HepG2 (cell line): ENCODE results near the gene VAMP2. TPM values are rescaled to one million over a fixed set of nuclear protein-coding genes. Genes with fewer than 3 reads are reported as not detected.
A peak's percentile ranks its signal among the peaks of the same experiment; 100 is the strongest.

Source experiments
- E2F1 ChIP-seq: sonication (generic); formaldehyde crosslinking; IDR thresholded peaks from 2 replicates; pipeline ENCODE4 v1.5.0; 2020; ENCODE audit warnings: missing genetic modification reagents
- FOXA3 ChIP-seq: IDR thresholded peaks from 2 replicates; pipeline ENCODE4 v1.6.1; 2016; ENCODE audit warnings: missing genetic modification reagents, missing compliant biosample characterization
- GTF3A ChIP-seq: sonication (generic); formaldehyde crosslinking; conservative IDR thresholded peaks from 2 replicates; pipeline ENCODE4 v1.4.0; 2020; ENCODE audit warnings: mild to moderate bottlenecking, missing genetic modification reagents
- ISX ChIP-seq: sonication (generic); formaldehyde crosslinking; conservative IDR thresholded peaks from 2 replicates; pipeline ENCODE4 v1.5.0; 2020; ENCODE audit warnings: missing genetic modification reagents
- NFYC ChIP-seq: IDR thresholded peaks from 2 replicates; pipeline ENCODE4 v1.6.1; 2016; ENCODE audit warnings: missing genetic modification reagents, missing compliant biosample characterization
- NR2F1 ChIP-seq, 2 experiments: fragments of 450-650 bp in 1 of 2; formaldehyde crosslinking in 1 of 2; IDR thresholded peaks; 2 replicates each; pipeline versions ENCODE4 v1.5.0 to v1.6.1; 2016 to 2020; ENCODE audit warnings: mild to moderate bottlenecking in 1 of 2, missing compliant biosample characterization in 1 of 2, missing genetic modification reagents in 1 of 2, moderate library complexity in 1 of 2
- PHF21A ChIP-seq: sonication (generic); formaldehyde crosslinking; IDR thresholded peaks from 2 replicates; pipeline ENCODE4 v1.5.0; 2020; ENCODE audit warnings: mild to moderate bottlenecking, missing genetic modification reagents
- SNAPC2 ChIP-seq: sonication (generic); formaldehyde crosslinking; IDR thresholded peaks from 2 replicates; pipeline ENCODE4 v1.8.1; 2022; ENCODE audit warnings: mild to moderate bottlenecking, missing genetic modification reagents
- SOX5 ChIP-seq: IDR thresholded peaks from 2 replicates; pipeline ENCODE4 v1.6.1; 2016; ENCODE audit warnings: borderline replicate concordance
- SOX6 ChIP-seq, 2 experiments: fragments of 450-650 bp in 1 of 2; sonication (generic) in 1 of 2; formaldehyde crosslinking in 1 of 2; IDR thresholded peaks; 2 replicates each; pipeline versions ENCODE4 v1.4.0 to v1.6.1; 2017 to 2020; ENCODE audit warnings: antibody characterized with exemption in 1 of 2, mild to moderate bottlenecking in 1 of 2, missing genetic modification reagents in 1 of 2
- ZBTB20 ChIP-seq: sonication (generic); formaldehyde crosslinking; IDR thresholded peaks from 2 replicates; pipeline ENCODE4 v1.8.1; 2023; ENCODE audit warnings: missing genetic modification reagents, low read depth, mild to moderate bottlenecking, borderline replicate concordance
- ZBTB4 ChIP-seq: sonication (generic); formaldehyde crosslinking; IDR thresholded peaks from 2 replicates; pipeline ENCODE4 v1.4.0; 2020; ENCODE audit warnings: missing genetic modification reagents, mild to moderate bottlenecking, borderline replicate concordance
- ZHX1 ChIP-seq: sonication (generic); formaldehyde crosslinking; IDR thresholded peaks from 2 replicates; pipeline ENCODE4 v1.8.1; 2022; ENCODE audit warnings: low read depth, mild to moderate bottlenecking, missing genetic modification reagents
- ZNF556 ChIP-seq: sonication (generic); formaldehyde crosslinking; IDR thresholded peaks from 2 replicates; pipeline ENCODE4 v1.4.0; 2020; ENCODE audit warnings: mild to moderate bottlenecking, missing genetic modification reagents, borderline replicate concordance
- ZNF644 ChIP-seq: IDR thresholded peaks from 2 replicates; pipeline ENCODE4 v1.6.1; 2016; ENCODE audit warnings: low read depth
- ZNF691 ChIP-seq: sonication (generic); formaldehyde crosslinking; IDR thresholded peaks from 2 replicates; pipeline ENCODE4 v1.4.0; 2020; ENCODE audit warnings: missing genetic modification reagents, low read depth, mild to moderate bottlenecking, borderline replicate concordance
- ZSCAN21 ChIP-seq: sonication (generic); formaldehyde crosslinking; IDR thresholded peaks from 2 replicates; pipeline ENCODE4 v1.8.0; 2022; ENCODE audit warnings: mild to moderate bottlenecking, missing genetic modification reagents, moderate library complexity, borderline replicate concordance
- polyA plus RNA-seq, 8 experiments: library from polyadenylated mRNA; depleted of rRNA in 3 of 8; stranded (reverse) in 7 of 8; unstranded in 1 of 8; fragments of >200 nt; fragmentation: Illumina TruSeq in 4 of 8; extraction: Trizol in 4 of 8; gene quantifications; 2 replicates each; pipeline versions ENCODE4 v1.2.1 to v1.2.3, GENCODE V29; 2011 to 2016; ENCODE audit warnings: low read depth in 4 of 8, missing spikeins in 1 of 8, mixed read lengths in 1 of 8; ENCODE audit not compliant: insufficient read depth in 1 of 8
- total RNA-seq, 5 experiments: library from RNA; depleted of rRNA; stranded (reverse); fragments of >200 nt; fragmentation: Illumina TruSeq; extraction: Trizol; gene quantifications; 2 replicates each; pipeline ENCODE4 v1.2.3, GENCODE V29; 2016; ENCODE audit warnings: low read depth in 1 of 5

Gene VAMP2
- total and polyA plus RNA-seq, 2 of the 13 experiments (the other 11 are each of a cell fraction or from before 2014, with no cell fraction given): 3.9 to 17.2 TPM

GRCh38 chr17:8209907-8210760, 47.4 kb upstream of the VAMP2 start, which contains the start of gene AURKB (continued):
- 0 out of 2 replicates have a peak, but pooled peaks have one; percentile 43 for TF ChIP-seq ZHX1 (CRISPR knock-in tag)
- TF ChIP-seq ZBTB20 (CRISPR knock-in tag): peak; percentile 35
- no peak; the same call in 1 of the 2 replicates for TF ChIP-seq GTF3A (CRISPR knock-in tag)
- peak; percentile 62; the same call in 1 of the 2 replicates for TF ChIP-seq PHF21A
- no peak for TF ChIP-seq ISX (CRISPR knock-in tag)
- no peak for TF ChIP-seq FOXA3 (CRISPR knock-in tag)
- TF ChIP-seq NR2F1 (CRISPR knock-in tag; IDR thresholded peaks at IDR 0.05): no peak
- TF ChIP-seq SOX5 (CRISPR knock-in tag): no peak
- TF ChIP-seq ZNF644 (CRISPR knock-in tag): no peak
- peak; percentile 63; the same call in 1 of the 2 replicates for TF ChIP-seq ZNF556 (CRISPR knock-in tag)
- TF ChIP-seq E2F1 (CRISPR knock-in tag): peak; percentile 98
- no peak for TF ChIP-seq SOX6 (IDR thresholded peaks at IDR 0.05)
- TF ChIP-seq SOX6 (CRISPR knock-in tag; IDR thresholded peaks at IDR 0.05): peak; percentile 50; the same call in 1 of the 2 replicates
- TF ChIP-seq ZSCAN21 (CRISPR knock-in tag): peak; percentile 90; the same call in 1 of the 2 replicates
- TF ChIP-seq ZBTB4 (CRISPR knock-in tag): 0 out of 2 replicates have a peak, but pooled peaks have one; percentile 37
- peak; percentile 93 for TF ChIP-seq NFYC
- TF ChIP-seq SNAPC2 (CRISPR knock-in tag): no peak; the same call in 1 of the 2 replicates
- 0 out of 2 replicates have a peak, but pooled peaks have one; percentile 27 for TF ChIP-seq ZNF691 (CRISPR knock-in tag)
